ENCODE results near the gene ULK1. TPM values are rescaled to one million over a fixed set of nuclear protein-coding genes. Genes with fewer than 3 reads are reported as not detected.
"Not testable (repeated sequence)": the region's sequence is repeated elsewhere in the genome, so short reads cannot be mapped to it uniquely, and the experiment has no call there.

Gene ULK1
- total and polyA plus RNA-seq, 2 of the 13 experiments (the other 11 are each of a cell fraction or from before 2014, with no cell fraction given): 2.8 to 10.1 TPM

- no peaks in the 10 kb centered on the region for H4K20me1 ChIP-seq (ENCODE audit: insufficient read depth, low read length)
- ChIA-PET CTCF (ENCODE audit: low intra/inter-chr PET ratio, low total read pairs) (no interaction called here), POLR2A (interaction anchor here (0.6 kb wide), 1 partner anchor 43 kb away, joined by 3 read pairs; no protein-coding TSS in a partner anchor)
- H3K4me1 ChIP-seq (ENCODE audit: insufficient read depth, low read length): peaks cover 25% of the 10 kb centered on the region
- no peaks in the 10 kb centered on the region for H3K79me2 ChIP-seq (ENCODE audit: insufficient read depth, low read length)
- H3K9ac ChIP-seq (ENCODE audit: insufficient read depth, low read depth, low read length): no peak overlapping the region
- no peak overlapping the region for H3K4me2 ChIP-seq (ENCODE audit: low read depth, low read length)
- H3K36me3 ChIP-seq (replicated peaks in 1 of 2; ENCODE audit: control insufficient read depth in 1 of 2, insufficient read depth in 2 of 2, low read length in 2 of 2): no peaks in the 10 kb centered on the region
- 56% methylated on average over 7 of the region's 7 CpGs for WGBS (ENCODE audit: low lambda C conversion rate)
- H3K27ac ChIP-seq (ENCODE audit: extremely low read length, insufficient read depth, low read length): no peak overlapping the region
- no peak overlapping the region for H2AFZ ChIP-seq (ENCODE audit: low read length)
- no peak for TF ChIP-seq CCAR2 (optimal IDR thresholded peaks at IDR 0.05; ENCODE audit: low read depth, low read length)
- peak; percentile 28; the same call in 1 of the 2 replicates for TF ChIP-seq ZBTB40 (IDR thresholded peaks at IDR 0.05)
- TF ChIP-seq ZBTB40 (CRISPR knock-in tag; IDR thresholded peaks at IDR 0.05): no peak
- H3K27me3 ChIP-seq (ENCODE audit: control insufficient read depth in 1 of 2, insufficient read depth in 2 of 2, low read length in 2 of 2): peaks cover 0 to 15% of the 10 kb centered on the region in 2 experiments; a peak in 3 of 5 replicates
- no peak overlapping the region for H3K4me3 ChIP-seq (replicated peaks in 1 of 3; ENCODE audit: insufficient read depth in 1 of 3, low read depth in 2 of 3, low read length in 3 of 3)
- intact Hi-C loops (cut with micrococcal nuclease; ENCODE audit: unreplicated experiment): no loop called here
- DNase-seq (ENCODE audit: low spot score): no peak
- H3K9me3 ChIP-seq (ENCODE audit: low read length): no peaks in the 10 kb centered on the region
- no TSS peak for BruUV-seq (replicated peaks)
- in situ Hi-C loops (cut with HindIII; ENCODE audit: extremely low pct_ligation_motif_present, low pct_unique_long_range_greater_than_20kb): no loop called here
- FAIRE-seq: no peak
- ATAC-seq: no peak
Measured at GRCh38 chr12:131885543-131886057, 8.8 kb upstream of the ULK1 start.

GRCh38 chr12:131891722-131892121 lies 2.7 kb upstream of the ULK1 start:
- H3K4me2 ChIP-seq (ENCODE audit: low read depth, low read length); H4K20me1 ChIP-seq (ENCODE audit: insufficient read depth, low read length); DNase-seq (ENCODE audit: low spot score); BruUV-seq (replicated peaks); H3K27ac ChIP-seq (ENCODE audit: extremely low read length, insufficient read depth, low read length); in situ Hi-C loops (cut with HindIII; ENCODE audit: extremely low pct_ligation_motif_present, low pct_unique_long_range_greater_than_20kb); CTCF ChIA-PET (ENCODE audit: low intra/inter-chr PET ratio, low total read pairs); H3K36me3 ChIP-seq (replicated peaks in 1 of 2; ENCODE audit: control insufficient read depth in 1 of 2, insufficient read depth in 2 of 2, low read length in 2 of 2); H3K4me3 ChIP-seq (replicated peaks in 1 of 3; ENCODE audit: insufficient read depth in 1 of 3, low read depth in 2 of 3, low read length in 3 of 3); ATAC-seq; H3K9me3 ChIP-seq (ENCODE audit: low read length); H2AFZ ChIP-seq (ENCODE audit: low read length); FAIRE-seq; H3K9ac ChIP-seq (ENCODE audit: insufficient read depth, low read depth, low read length); H3K27me3 ChIP-seq (ENCODE audit: control insufficient read depth in 1 of 2, insufficient read depth in 2 of 2, low read length in 2 of 2); H3K79me2 ChIP-seq (ENCODE audit: insufficient read depth, low read length); POLR2A ChIA-PET: not testable (repeated sequence)
- peaks cover 19% of the 10 kb centered on the region for H3K4me1 ChIP-seq (ENCODE audit: insufficient read depth, low read length)
- WGBS (ENCODE audit: low lambda C conversion rate): 76% methylated on average over 8 of the region's 8 CpGs
- intact Hi-C loops (cut with micrococcal nuclease; ENCODE audit: unreplicated experiment): loop anchor here (10.0 kb wide), 1 partner anchor 57 kb away; no protein-coding TSS in a partner anchor

Measured in HepG2 (cell line).